H9 (cell line): ENCODE data around the gene ARHGAP22. TPM values are rescaled to one million over a fixed set of nuclear protein-coding genes. Genes with fewer than 3 reads are reported as not detected.

Source experiments
- DNase-seq: peaks from one replicate; pipeline ENCODE4 v3.0.0-alpha.2; 2017
- H2AFZ ChIP-seq: one replicate; pipeline ENCODE4 v1.6.1; 2013; ENCODE audit warnings: mild to moderate bottlenecking, low read length, control low read depth, moderate library complexity
- H2AK5ac ChIP-seq: 2 replicates; pipeline ENCODE4 v1.6.1; 2013; ENCODE audit warnings: low read length, control low read depth, mixed read lengths; ENCODE audit not compliant: insufficient read length
- H2BK120ac ChIP-seq: one replicate; pipeline ENCODE4 v1.6.1; 2013; ENCODE audit warnings: low read depth, mild to moderate bottlenecking, low read length, control low read depth, inconsistent platforms; ENCODE audit not compliant: poor library complexity, severe bottlenecking
- H2BK12ac ChIP-seq: 2 replicates; pipeline ENCODE4 v1.6.1; 2013; ENCODE audit warnings: low read length, control low read depth, mixed read lengths, low read depth; ENCODE audit not compliant: insufficient read length
- H2BK15ac ChIP-seq: 2 replicates; pipeline ENCODE4 v1.6.1; 2013; ENCODE audit warnings: low read depth, low read length, control low read depth
- H2BK20ac ChIP-seq: one replicate; pipeline ENCODE4 v1.6.1; 2013; ENCODE audit warnings: low read depth, mild to moderate bottlenecking, low read length, control low read depth, inconsistent platforms; ENCODE audit not compliant: poor library complexity, severe bottlenecking
- H2BK5ac ChIP-seq: 2 replicates; pipeline ENCODE4 v1.6.1; 2013; ENCODE audit warnings: low read length, control low read depth, mixed read lengths; ENCODE audit not compliant: insufficient read length
- H3K14ac ChIP-seq: 2 replicates; pipeline ENCODE4 v1.6.1; 2013; ENCODE audit warnings: low read length, control low read depth; ENCODE audit not compliant: insufficient read depth
- H3K18ac ChIP-seq: 2 replicates; pipeline ENCODE4 v1.6.1; 2013; ENCODE audit warnings: low read depth, mild to moderate bottlenecking, mixed read lengths, low read length, control low read depth; ENCODE audit not compliant: insufficient read length
- H3K23ac ChIP-seq: 2 replicates; pipeline ENCODE4 v1.6.1; 2013; ENCODE audit warnings: low read length, control low read depth, mixed read lengths, low read depth; ENCODE audit not compliant: insufficient read length
- H3K23me2 ChIP-seq: 2 replicates; pipeline ENCODE4 v1.6.1; 2013; ENCODE audit warnings: low read depth, mild to moderate bottlenecking, mixed read lengths, low read length, control low read depth; ENCODE audit not compliant: insufficient read length, poor library complexity, severe bottlenecking
- H3K27ac ChIP-seq: 2 replicates; pipeline ENCODE4 v1.5.1; 2013; ENCODE audit warnings: low read length, control low read depth, mixed read lengths, low read depth; ENCODE audit not compliant: insufficient read length
- H3K27me3 ChIP-seq: 2 replicates; pipeline ENCODE4 v1.6.1; 2013; ENCODE audit warnings: low read length, control low read depth, inconsistent platforms; ENCODE audit not compliant: insufficient read depth
- H3K4ac ChIP-seq: 2 replicates; pipeline ENCODE4 v1.6.1; 2013; ENCODE audit warnings: low read depth, mild to moderate bottlenecking, control low read depth, inconsistent platforms, low read length, moderate library complexity
- H3K4me1 ChIP-seq: 2 replicates; pipeline ENCODE4 v1.6.1; 2013; ENCODE audit warnings: low read length, control low read depth, inconsistent platforms; ENCODE audit not compliant: insufficient read depth
- H3K4me2 ChIP-seq: 2 replicates; pipeline ENCODE4 v1.6.1; 2013; ENCODE audit warnings: low read length, control low read depth, mixed read lengths; ENCODE audit not compliant: insufficient read length, insufficient read depth
- H3K56ac ChIP-seq: 2 replicates; pipeline ENCODE4 v1.6.1; 2013; ENCODE audit warnings: low read depth, mild to moderate bottlenecking, mixed read lengths, low read length, control low read depth; ENCODE audit not compliant: insufficient read length
- H3K79me1 ChIP-seq: 2 replicates; pipeline ENCODE4 v1.6.1; 2013; ENCODE audit warnings: low read depth, mild to moderate bottlenecking, moderate library complexity, low read length, control low read depth, inconsistent platforms; ENCODE audit not compliant: insufficient read depth, poor library complexity, severe bottlenecking
- H3K79me2 ChIP-seq: 2 replicates; pipeline ENCODE4 v1.6.1; 2013; ENCODE audit warnings: low read length, control low read depth, inconsistent platforms; ENCODE audit not compliant: insufficient read depth
- H3K9ac ChIP-seq: 2 replicates; pipeline ENCODE4 v1.6.1; 2013; ENCODE audit warnings: low read length, control low read depth, mixed read lengths; ENCODE audit not compliant: insufficient read length; ENCODE audit errors: extremely low read depth
- H3K9me3 ChIP-seq: one replicate; pipeline ENCODE4 v1.6.1; 2013; ENCODE audit warnings: low read depth, low read length, inconsistent platforms; ENCODE audit not compliant: control insufficient read depth
- H3T11ph ChIP-seq: one replicate; pipeline ENCODE4 v1.6.1; 2013; ENCODE audit warnings: mild to moderate bottlenecking, low read length, control low read depth, inconsistent platforms
- H4K20me1 ChIP-seq: one replicate; pipeline ENCODE4 v1.6.1; 2013; ENCODE audit not compliant: control insufficient read depth, insufficient read length, insufficient read depth
- H4K5ac ChIP-seq: 2 replicates; pipeline ENCODE4 v1.6.1; 2013; ENCODE audit warnings: low read depth, mild to moderate bottlenecking, mixed read lengths, low read length, control low read depth; ENCODE audit not compliant: insufficient read length
- H4K8ac ChIP-seq: replicated peaks from 2 replicates; pipeline ENCODE4 v1.6.1; 2013; ENCODE audit warnings: low read length, control low read depth, mixed read lengths, low read depth; ENCODE audit not compliant: insufficient read length
- H4K91ac ChIP-seq: 2 replicates; pipeline ENCODE4 v1.6.1; 2013; ENCODE audit warnings: low read depth, mild to moderate bottlenecking, moderate library complexity, mixed read lengths, low read length, control low read depth; ENCODE audit not compliant: insufficient read length
- H3K27ac Mint-ChIP-seq, 3 experiments: 2 replicates in 2 of 3; 3 replicates in 1 of 3; pipeline ENCODE4 v1.8.0; 2020 to 2021; ENCODE audit warnings: mixed read lengths in 3 of 3, mild to moderate bottlenecking in 1 of 3, moderate library complexity in 1 of 3
- H3K27me3 Mint-ChIP-seq: 2 replicates; pipeline ENCODE4 v1.8.0; 2021; ENCODE audit warnings: low read depth, mild to moderate bottlenecking, moderate library complexity, mixed read lengths
- H3K36me3 Mint-ChIP-seq, 3 experiments: 2 replicates in 2 of 3; 3 replicates in 1 of 3; pipeline ENCODE4 v1.8.0; 2020 to 2021; ENCODE audit warnings: low read depth in 3 of 3, mixed read lengths in 3 of 3; ENCODE audit not compliant: insufficient read depth in 1 of 3
- H3K4me1 Mint-ChIP-seq, 2 experiments: 2 replicates each; pipeline ENCODE4 v1.8.0; 2020; ENCODE audit warnings: mixed read lengths in 2 of 2
- H3K4me3 Mint-ChIP-seq, 2 experiments: 2 replicates in 1 of 2; 3 replicates in 1 of 2; pipeline ENCODE4 v1.8.0; 2020 to 2021; ENCODE audit warnings: mild to moderate bottlenecking in 2 of 2, mixed read lengths in 2 of 2, moderate library complexity in 1 of 2
- H3K9me3 Mint-ChIP-seq, 2 experiments: 2 replicates in 1 of 2; 3 replicates in 1 of 2; pipeline ENCODE4 v1.8.0; 2020; ENCODE audit warnings: mild to moderate bottlenecking in 2 of 2, mixed read lengths in 2 of 2, moderate library complexity in 1 of 2
- CTCF ChIP-seq: fragments of 200-600 bp; sonication (generic); conservative IDR thresholded peaks from 3 replicates; pipeline ENCODE4 v1.8.0; 2021; ENCODE audit warnings: antibody characterized with exemption, mild to moderate bottlenecking
- WGBS: extraction: QIAGEN DNeasy Blood & Tissue Kit; methylation state at CpG from one replicate; pipeline ENCODE4 v1.1.7; 2013; ENCODE audit warnings: missing lambda C conversion rate, low lambda C conversion rate, mixed read lengths; ENCODE audit not compliant: insufficient read length; ENCODE audit errors: extremely low coverage; 5-methylcytosine and 5-hydroxymethylcytosine counted together
- total RNA-seq: library from RNA; stranded (reverse); gene quantifications from 2 replicates; pipeline ENCODE4 v1.2.1, GENCODE V29; 2021

The ARHGAP22 gene
- total RNA-seq, 1 experiment from 2014 or later = 7.4 TPM

GRCh38 chr10:48419714-48420113 is 185.2 kb downstream of the ARHGAP22 start:
- Histone ChIP-seq H4K5ac (no peak overlapping the region), H3T11ph (no peak overlapping the region), H3K14ac (no peak overlapping the region), H4K91ac (no peak overlapping the region), H3K79me1 (no peaks in the 10 kb centered on the region), H3K9me3 (no peaks in the 10 kb centered on the region), H2AK5ac (no peak overlapping the region), H3K79me2 (no peaks in the 10 kb centered on the region), H3K4me1 (no peaks in the 10 kb centered on the region), H2BK20ac (no peak overlapping the region), H3K9ac (no peak overlapping the region), H4K8ac (no peak overlapping the region), H2BK5ac (no peak overlapping the region), H3K23ac (no peak overlapping the region), H3K18ac (no peak overlapping the region), H2BK12ac (no peak overlapping the region), H3K56ac (no peak overlapping the region), H3K27ac (no peak overlapping the region), H3K4ac (no peak overlapping the region), H2BK15ac (no peak overlapping the region), H3K27me3 (no peaks in the 10 kb centered on the region), H2BK120ac (no peak overlapping the region), H3K23me2 (no peaks in the 10 kb centered on the region), H3K4me2 (no peak overlapping the region), H2AFZ (no peak overlapping the region), H4K20me1 (no peaks in the 10 kb centered on the region)
- Mint-ChIP-seq H3K27ac (no peak overlapping the region), H3K4me1 (peaks cover 7 to 20% of the 10 kb centered on the region in 2 experiments), H3K27me3 (no peaks in the 10 kb centered on the region), H3K9me3 (no peaks in the 10 kb centered on the region), H3K4me3 (no peak overlapping the region), H3K36me3 (peaks cover 0 to 2% (median 0%) of the 10 kb centered on the region in 3 experiments; a peak in 1 of 7 replicates)
- no peak for DNase-seq
- TF ChIP-seq CTCF = no peak
- no CpG with 5 or more reads among the region's 4 CpGs for WGBS
